Measurements from ENCODE around the gene HOTAIR.

- TF ChIP-seq RARB (CRISPR knock-in tag; IDR thresholded peaks at IDR 0.05) = no peak
- no peak for TF ChIP-seq CSRNP3 (CRISPR knock-in tag; IDR thresholded peaks at IDR 0.05)
These were observed 5.0 kb downstream of the HOTAIR start for GRCh38 chr12:53969588-53970259.
